DND-41 (cell line): Measurements from ENCODE around the gene SERAC1.

Experiments used
- ATAC-seq: fragments of 200-7000 bp; cut with Tn5 transposase; 3 replicates; pipeline ENCODE4 v1.9.1; 2021; ENCODE audit warnings: low read depth; ENCODE audit not compliant: insufficient read depth
- DNase-seq: peaks from one replicate; pipeline ENCODE4 v3.0.0-alpha.2; 2020
- H2AFZ ChIP-seq: 2 replicates; pipeline ENCODE4 v1.6.0; 2012; ENCODE audit warnings: low read depth, low read length
- H3K27ac ChIP-seq: 2 replicates; pipeline ENCODE4 v1.5.1; 2012; ENCODE audit warnings: low read length, inconsistent platforms
- H3K27me3 ChIP-seq: fragments of 200-600 bp; sonication (generic); 2 replicates; pipeline ENCODE4 v1.6.0; 2012; ENCODE audit warnings: low read length, mild to moderate bottlenecking, inconsistent platforms; ENCODE audit not compliant: insufficient read depth, poor library complexity
- H3K36me3 ChIP-seq: 2 replicates; pipeline ENCODE4 v1.5.1; 2012; ENCODE audit warnings: low read length, inconsistent platforms; ENCODE audit not compliant: insufficient read depth
- H3K4me1 ChIP-seq: 2 replicates; pipeline ENCODE4 v1.5.1; 2012; ENCODE audit warnings: mild to moderate bottlenecking, low read length; ENCODE audit not compliant: insufficient read depth
- H3K4me2 ChIP-seq: 2 replicates; pipeline ENCODE4 v1.6.0; 2012; ENCODE audit warnings: mild to moderate bottlenecking, moderate library complexity, low read length, inconsistent platforms; ENCODE audit not compliant: insufficient read depth
- H3K4me3 ChIP-seq, 2 experiments: fragments of 200-600 bp in 1 of 2; shearing (Covaris generic) in 1 of 2; 2 replicates each; pipeline ENCODE4 v1.5.1; 2012 to 2016; ENCODE audit warnings: inconsistent platforms in 2 of 2, low read length in 2 of 2, mild to moderate bottlenecking in 2 of 2, low read depth in 1 of 2, moderate library complexity in 1 of 2
- H3K79me2 ChIP-seq: 2 replicates; pipeline ENCODE4 v1.6.0; 2012; ENCODE audit warnings: low read length, inconsistent platforms; ENCODE audit not compliant: insufficient read depth
- H3K9ac ChIP-seq: 2 replicates; pipeline ENCODE4 v1.6.0; 2012; ENCODE audit warnings: low read depth, mild to moderate bottlenecking, inconsistent platforms, low read length, moderate library complexity
- H3K9me3 ChIP-seq: 2 replicates; pipeline ENCODE4 v1.5.1; 2012; ENCODE audit warnings: low read length, moderate library complexity, mild to moderate bottlenecking, inconsistent platforms; ENCODE audit not compliant: insufficient read depth, severe bottlenecking
- H4K20me1 ChIP-seq: 2 replicates; pipeline ENCODE4 v1.6.0; 2012; ENCODE audit warnings: low read length; ENCODE audit not compliant: insufficient read depth
- EZH2 ChIP-seq: IDR thresholded peaks from 3 replicates; pipeline ENCODE4 v1.6.1; 2012; ENCODE audit warnings: borderline replicate concordance, low read depth, mild to moderate bottlenecking, moderate library complexity, low read length, inconsistent platforms; ENCODE audit not compliant: severe bottlenecking
- TF ChIP-seq, protein P1 (sequence below): IDR thresholded peaks from 2 replicates; pipeline ENCODE4 v1.5.1; 2012; ENCODE audit warnings: borderline replicate concordance, low read length, moderate library complexity, mild to moderate bottlenecking; ENCODE audit not compliant: poor library complexity, severe bottlenecking; ENCODE audit errors: extremely low read depth

Gene SERAC1

DNA sequence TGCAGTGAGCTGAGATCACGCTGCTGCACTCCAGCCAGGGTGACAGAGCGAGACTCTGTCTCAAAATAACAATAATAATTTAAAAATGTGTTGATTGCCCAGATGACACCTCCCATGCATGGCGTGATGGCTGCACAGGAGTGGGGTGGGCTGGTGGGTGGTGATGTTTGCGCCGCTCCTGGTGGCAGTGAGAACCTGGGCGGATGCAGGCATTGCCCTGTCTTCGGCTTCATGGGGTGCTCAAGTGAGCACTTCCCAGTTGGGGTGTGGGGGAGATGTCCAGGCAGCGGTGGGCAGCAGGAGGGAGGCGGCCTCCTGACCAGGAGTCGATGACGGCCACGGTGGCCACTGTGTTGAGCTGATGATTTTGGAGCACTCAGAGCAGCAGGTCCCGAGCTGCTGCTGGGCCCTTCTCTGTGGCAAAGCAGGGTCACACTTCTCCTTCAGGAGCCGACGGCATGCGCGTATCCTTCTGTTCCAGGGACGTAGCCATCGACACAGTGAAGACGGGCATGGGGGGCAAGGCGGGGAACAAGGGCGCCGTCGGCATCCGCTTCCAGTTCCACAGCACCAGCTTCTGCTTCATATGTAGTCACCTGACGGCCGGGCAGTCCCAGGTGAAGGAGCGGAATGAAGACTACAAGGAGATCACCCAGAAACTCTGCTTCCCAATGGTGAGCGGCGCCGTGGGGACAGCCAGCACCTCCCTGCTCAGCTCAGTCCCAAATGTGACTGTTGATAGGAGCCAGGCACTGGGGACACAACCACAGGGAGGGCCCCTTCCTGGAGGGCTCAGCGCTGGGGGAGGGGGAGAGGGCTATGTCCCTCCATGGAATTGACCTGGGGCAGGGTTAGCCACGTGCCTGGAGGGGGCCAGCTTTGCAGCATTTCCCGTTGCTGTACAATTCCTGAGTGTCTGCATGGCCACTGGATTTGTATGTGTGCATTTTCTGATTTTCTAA is 96.7 kb downstream of the SERAC1 start:
- no peaks in the 10 kb centered on the region for H3K27me3 ChIP-seq
- peaks cover 10% of the 10 kb centered on the region for H3K4me1 ChIP-seq
- TF ChIP-seq, protein P1, sequence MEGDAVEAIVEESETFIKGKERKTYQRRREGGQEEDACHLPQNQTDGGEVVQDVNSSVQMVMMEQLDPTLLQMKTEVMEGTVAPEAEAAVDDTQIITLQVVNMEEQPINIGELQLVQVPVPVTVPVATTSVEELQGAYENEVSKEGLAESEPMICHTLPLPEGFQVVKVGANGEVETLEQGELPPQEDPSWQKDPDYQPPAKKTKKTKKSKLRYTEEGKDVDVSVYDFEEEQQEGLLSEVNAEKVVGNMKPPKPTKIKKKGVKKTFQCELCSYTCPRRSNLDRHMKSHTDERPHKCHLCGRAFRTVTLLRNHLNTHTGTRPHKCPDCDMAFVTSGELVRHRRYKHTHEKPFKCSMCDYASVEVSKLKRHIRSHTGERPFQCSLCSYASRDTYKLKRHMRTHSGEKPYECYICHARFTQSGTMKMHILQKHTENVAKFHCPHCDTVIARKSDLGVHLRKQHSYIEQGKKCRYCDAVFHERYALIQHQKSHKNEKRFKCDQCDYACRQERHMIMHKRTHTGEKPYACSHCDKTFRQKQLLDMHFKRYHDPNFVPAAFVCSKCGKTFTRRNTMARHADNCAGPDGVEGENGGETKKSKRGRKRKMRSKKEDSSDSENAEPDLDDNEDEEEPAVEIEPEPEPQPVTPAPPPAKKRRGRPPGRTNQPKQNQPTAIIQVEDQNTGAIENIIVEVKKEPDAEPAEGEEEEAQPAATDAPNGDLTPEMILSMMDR, result no peak
- no peak for TF ChIP-seq EZH2
- H4K20me1 ChIP-seq, result no peaks in the 10 kb centered on the region
- no peak overlapping the region for H3K4me2 ChIP-seq
- ATAC-seq, result peak; percentile 25; the same call in 2 of the 3 replicates
- DNase-seq, result no peak
- no peak overlapping the region for H2AFZ ChIP-seq
- no peak overlapping the region for H3K4me3 ChIP-seq
- no peaks in the 10 kb centered on the region for H3K9me3 ChIP-seq
- no peak overlapping the region for H3K9ac ChIP-seq
- peak overlapping the region; percentile 5 for H3K27ac ChIP-seq
- peaks cover 57% of the 10 kb centered on the region for H3K36me3 ChIP-seq
- no peaks in the 10 kb centered on the region for H3K79me2 ChIP-seq

DNA sequence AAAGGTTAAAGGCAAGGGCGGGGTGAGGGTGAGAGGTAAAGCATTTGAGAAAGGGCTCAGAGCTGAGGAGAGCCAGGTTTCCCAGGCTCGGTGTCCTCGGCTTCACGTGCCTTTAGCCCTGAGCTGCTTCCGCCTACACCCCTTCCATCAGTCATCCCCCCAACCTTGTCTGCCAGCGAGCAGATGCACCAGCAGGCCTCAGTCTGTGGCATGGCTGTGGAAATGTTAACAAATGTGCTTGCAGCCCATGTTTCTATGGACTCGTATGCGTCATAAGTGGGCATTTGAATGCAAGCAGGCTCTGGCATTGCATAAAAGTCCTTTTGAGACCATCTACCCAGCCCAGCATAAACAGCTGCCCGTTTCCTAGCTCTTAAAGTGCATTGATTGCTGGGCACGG is 97.5 kb downstream of the SERAC1 start:
- no peak overlapping the region for H3K27ac ChIP-seq
- no peaks in the 10 kb centered on the region for H3K79me2 ChIP-seq
- no peak overlapping the region for H3K9ac ChIP-seq
- H3K9me3 ChIP-seq, result no peaks in the 10 kb centered on the region
- no peak overlapping the region for H2AFZ ChIP-seq
- no peak overlapping the region for H3K4me3 ChIP-seq
- H4K20me1 ChIP-seq, result no peaks in the 10 kb centered on the region
- H3K4me1 ChIP-seq, result peaks cover 10% of the 10 kb centered on the region
- H3K36me3 ChIP-seq, result peaks cover 57% of the 10 kb centered on the region
- H3K27me3 ChIP-seq, result no peaks in the 10 kb centered on the region
- no peak for TF ChIP-seq EZH2
- no peak for DNase-seq
- no peak for ATAC-seq
- H3K4me2 ChIP-seq, result no peak overlapping the region

DNA sequence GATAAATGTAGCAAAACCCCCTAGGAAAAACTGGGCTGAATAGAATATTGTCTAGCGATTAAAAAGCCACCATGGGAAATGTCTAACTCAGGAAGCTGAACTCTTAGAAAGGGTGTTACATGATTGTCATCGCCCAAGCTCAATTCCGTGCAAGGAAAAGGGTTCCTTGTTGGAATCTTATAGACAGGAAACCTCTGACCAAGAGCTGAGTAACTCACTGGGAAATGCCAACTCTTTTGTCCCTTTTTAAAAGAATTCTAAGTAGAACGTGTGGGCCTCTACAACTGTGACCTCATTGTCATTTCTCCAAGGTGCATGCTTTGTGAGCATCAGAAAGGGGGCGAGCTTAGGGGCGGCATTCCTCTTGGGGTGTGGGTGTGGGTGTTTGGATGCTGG is 98.3 kb downstream of the SERAC1 start:
- Histone ChIP-seq H3K9ac (no peak overlapping the region), H2AFZ (no peak overlapping the region), H3K27me3 (no peaks in the 10 kb centered on the region), H3K27ac (no peak overlapping the region), H3K79me2 (no peaks in the 10 kb centered on the region), H3K9me3 (no peaks in the 10 kb centered on the region), H3K36me3 (peaks cover 61% of the 10 kb centered on the region), H3K4me3 (no peak overlapping the region), H3K4me1 (peaks cover 10% of the 10 kb centered on the region), H3K4me2 (no peak overlapping the region), H4K20me1 (no peaks in the 10 kb centered on the region)
- no peak for ATAC-seq
- no peak for DNase-seq
- no peak for TF ChIP-seq EZH2
- TF ChIP-seq, protein P1, result no peak
